Ishikawa (cell line): Measurements from ENCODE around the gene NECTIN1.

Experiments
- CEBPB ChIP-seq: IDR thresholded peaks from 2 replicates; pipeline ENCODE4 v1.6.1; 2012
- CREB1 ChIP-seq: IDR thresholded peaks from 2 replicates; pipeline ENCODE4 v1.6.1; 2012; ENCODE audit warnings: low read depth
- EGR1 ChIP-seq: IDR thresholded peaks from 2 replicates; pipeline ENCODE4 v1.6.1; 2012
- EP300 ChIP-seq: IDR thresholded peaks from 2 replicates; pipeline ENCODE4 v1.6.1; 2012; ENCODE audit warnings: borderline replicate concordance
- FOXM1 ChIP-seq: IDR thresholded peaks from 2 replicates; pipeline ENCODE4 v1.6.1; 2012; ENCODE audit warnings: low read depth, borderline replicate concordance
- NFIC ChIP-seq: IDR thresholded peaks from 2 replicates; pipeline ENCODE4 v1.6.1; 2012
- RAD21 ChIP-seq: IDR thresholded peaks from 2 replicates; pipeline ENCODE4 v1.6.1; 2012; ENCODE audit warnings: low read depth
- TAF1 ChIP-seq: IDR thresholded peaks from 2 replicates; pipeline ENCODE4 v1.6.1; 2012; ENCODE audit warnings: low read depth, mild to moderate bottlenecking
- TCF12 ChIP-seq: IDR thresholded peaks from 2 replicates; pipeline ENCODE4 v1.6.1; 2012; ENCODE audit warnings: low read depth
- TEAD4 ChIP-seq: IDR thresholded peaks from 2 replicates; pipeline ENCODE4 v1.6.1; 2012
- YY1 ChIP-seq: IDR thresholded peaks from 2 replicates; pipeline ENCODE4 v1.6.1; 2012; ENCODE audit warnings: low read depth
- ZBTB7A ChIP-seq: IDR thresholded peaks from 2 replicates; pipeline ENCODE4 v1.6.1; 2012; ENCODE audit warnings: low read depth
- TF ChIP-seq, protein P1 (sequence below): IDR thresholded peaks from 2 replicates; pipeline ENCODE4 v1.6.1; 2012
- TF ChIP-seq, protein P2 (sequence below): IDR thresholded peaks from 2 replicates; pipeline ENCODE4 v1.6.1; 2012
- TF ChIP-seq, protein P3 (sequence below): IDR thresholded peaks from 2 replicates; pipeline ENCODE4 v1.6.1; 2012; ENCODE audit warnings: low read depth, mild to moderate bottlenecking

The NECTIN1 gene

DNA sequence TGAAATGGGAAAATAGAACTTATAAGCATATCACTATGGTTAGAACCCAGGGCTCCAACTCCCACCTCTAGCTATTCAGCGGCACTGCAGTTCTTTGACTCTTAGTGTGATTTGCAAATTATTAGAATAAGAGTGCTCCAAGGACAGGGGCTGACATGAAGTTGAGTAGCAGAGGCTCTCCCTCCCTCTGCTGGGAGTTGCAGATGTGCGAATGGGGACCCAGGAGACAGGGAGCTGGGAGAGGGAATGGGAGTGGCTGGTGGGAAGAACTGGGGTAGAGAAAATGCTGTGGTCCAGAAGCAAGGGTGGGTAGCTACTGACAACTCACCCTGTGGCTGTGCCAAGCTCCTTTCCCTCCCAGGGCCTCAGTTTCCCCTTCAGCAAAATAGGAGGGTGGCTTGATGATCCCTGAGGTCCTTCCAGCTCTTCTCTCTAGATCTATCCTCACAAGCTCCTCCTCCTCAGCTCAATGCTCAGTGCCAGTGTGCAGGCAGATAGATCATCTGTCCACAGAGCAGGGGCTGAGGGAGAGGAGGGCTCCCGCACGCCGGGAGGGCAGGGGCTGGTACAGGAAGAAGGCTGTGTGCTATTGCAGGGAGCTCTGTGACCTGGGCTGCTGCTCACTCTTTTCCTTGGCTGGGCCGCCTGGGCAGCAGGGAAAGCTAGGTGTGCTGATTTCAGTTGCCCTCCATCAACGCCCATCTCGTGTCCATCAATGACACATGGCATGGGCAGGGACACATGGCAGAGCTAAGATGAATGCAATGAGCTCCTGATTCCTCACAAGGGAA lies 99.0 kb downstream of the NECTIN1 start:
- TF ChIP-seq, protein P1, sequence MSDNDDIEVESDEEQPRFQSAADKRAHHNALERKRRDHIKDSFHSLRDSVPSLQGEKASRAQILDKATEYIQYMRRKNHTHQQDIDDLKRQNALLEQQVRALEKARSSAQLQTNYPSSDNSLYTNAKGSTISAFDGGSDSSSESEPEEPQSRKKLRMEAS: no peak
- TF ChIP-seq TCF12 (no peak), EGR1 (no peak), YY1 (no peak), NFIC (no peak)
- TF ChIP-seq, protein P2, sequence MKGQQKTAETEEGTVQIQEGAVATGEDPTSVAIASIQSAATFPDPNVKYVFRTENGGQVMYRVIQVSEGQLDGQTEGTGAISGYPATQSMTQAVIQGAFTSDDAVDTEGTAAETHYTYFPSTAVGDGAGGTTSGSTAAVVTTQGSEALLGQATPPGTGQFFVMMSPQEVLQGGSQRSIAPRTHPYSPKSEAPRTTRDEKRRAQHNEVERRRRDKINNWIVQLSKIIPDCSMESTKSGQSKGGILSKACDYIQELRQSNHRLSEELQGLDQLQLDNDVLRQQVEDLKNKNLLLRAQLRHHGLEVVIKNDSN: no peak
- TF ChIP-seq, protein P3, sequence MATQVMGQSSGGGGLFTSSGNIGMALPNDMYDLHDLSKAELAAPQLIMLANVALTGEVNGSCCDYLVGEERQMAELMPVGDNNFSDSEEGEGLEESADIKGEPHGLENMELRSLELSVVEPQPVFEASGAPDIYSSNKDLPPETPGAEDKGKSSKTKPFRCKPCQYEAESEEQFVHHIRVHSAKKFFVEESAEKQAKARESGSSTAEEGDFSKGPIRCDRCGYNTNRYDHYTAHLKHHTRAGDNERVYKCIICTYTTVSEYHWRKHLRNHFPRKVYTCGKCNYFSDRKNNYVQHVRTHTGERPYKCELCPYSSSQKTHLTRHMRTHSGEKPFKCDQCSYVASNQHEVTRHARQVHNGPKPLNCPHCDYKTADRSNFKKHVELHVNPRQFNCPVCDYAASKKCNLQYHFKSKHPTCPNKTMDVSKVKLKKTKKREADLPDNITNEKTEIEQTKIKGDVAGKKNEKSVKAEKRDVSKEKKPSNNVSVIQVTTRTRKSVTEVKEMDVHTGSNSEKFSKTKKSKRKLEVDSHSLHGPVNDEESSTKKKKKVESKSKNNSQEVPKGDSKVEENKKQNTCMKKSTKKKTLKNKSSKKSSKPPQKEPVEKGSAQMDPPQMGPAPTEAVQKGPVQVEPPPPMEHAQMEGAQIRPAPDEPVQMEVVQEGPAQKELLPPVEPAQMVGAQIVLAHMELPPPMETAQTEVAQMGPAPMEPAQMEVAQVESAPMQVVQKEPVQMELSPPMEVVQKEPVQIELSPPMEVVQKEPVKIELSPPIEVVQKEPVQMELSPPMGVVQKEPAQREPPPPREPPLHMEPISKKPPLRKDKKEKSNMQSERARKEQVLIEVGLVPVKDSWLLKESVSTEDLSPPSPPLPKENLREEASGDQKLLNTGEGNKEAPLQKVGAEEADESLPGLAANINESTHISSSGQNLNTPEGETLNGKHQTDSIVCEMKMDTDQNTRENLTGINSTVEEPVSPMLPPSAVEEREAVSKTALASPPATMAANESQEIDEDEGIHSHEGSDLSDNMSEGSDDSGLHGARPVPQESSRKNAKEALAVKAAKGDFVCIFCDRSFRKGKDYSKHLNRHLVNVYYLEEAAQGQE: no peak

GRCh38 chr11:119629085-119629484 lies 99.9 kb downstream of the NECTIN1 start:
- TF ChIP-seq, protein P2: no peak
- TF ChIP-seq CEBPB (no peak), TAF1 (no peak), TCF12 (no peak), YY1 (no peak), CREB1 (no peak), EGR1 (no peak), EP300 (no peak), NFIC (no peak), ZBTB7A (no peak), TEAD4 (no peak), RAD21 (no peak), FOXM1 (no peak)
- TF ChIP-seq, protein P3: no peak
- TF ChIP-seq, protein P1: no peak

- TF ChIP-seq NFIC: no peak
- TF ChIP-seq EP300: no peak
- TF ChIP-seq, protein P2: no peak
- no peak for TF ChIP-seq TEAD4
- no peak for TF ChIP-seq ZBTB7A
- TF ChIP-seq, protein P3: no peak
- TF ChIP-seq, protein P1: no peak
These were observed 101.7 kb downstream of the NECTIN1 start for GRCh38 chr11:119627286-119627685.

GRCh38 chr11:119626871-119627270 lies 102.1 kb downstream of the NECTIN1 start:
- TF ChIP-seq TEAD4 (no peak), TAF1 (no peak), NFIC (no peak), YY1 (no peak), RAD21 (no peak), CEBPB (no peak), FOXM1 (no peak), TCF12 (no peak), EGR1 (no peak), EP300 (no peak), CREB1 (no peak), ZBTB7A (no peak)
- TF ChIP-seq, protein P1: no peak
- TF ChIP-seq, protein P3: no peak
- TF ChIP-seq, protein P2: no peak
